Central memory CD4-positive, alpha-beta T cell (primary cell): ENCODE measurements around the gene MAN2B2.

ENCODE experiments used
- DNase-seq: peaks from one replicate; pipeline ENCODE4 v3.0.0; 2022

MAN2B2 gene

DNA sequence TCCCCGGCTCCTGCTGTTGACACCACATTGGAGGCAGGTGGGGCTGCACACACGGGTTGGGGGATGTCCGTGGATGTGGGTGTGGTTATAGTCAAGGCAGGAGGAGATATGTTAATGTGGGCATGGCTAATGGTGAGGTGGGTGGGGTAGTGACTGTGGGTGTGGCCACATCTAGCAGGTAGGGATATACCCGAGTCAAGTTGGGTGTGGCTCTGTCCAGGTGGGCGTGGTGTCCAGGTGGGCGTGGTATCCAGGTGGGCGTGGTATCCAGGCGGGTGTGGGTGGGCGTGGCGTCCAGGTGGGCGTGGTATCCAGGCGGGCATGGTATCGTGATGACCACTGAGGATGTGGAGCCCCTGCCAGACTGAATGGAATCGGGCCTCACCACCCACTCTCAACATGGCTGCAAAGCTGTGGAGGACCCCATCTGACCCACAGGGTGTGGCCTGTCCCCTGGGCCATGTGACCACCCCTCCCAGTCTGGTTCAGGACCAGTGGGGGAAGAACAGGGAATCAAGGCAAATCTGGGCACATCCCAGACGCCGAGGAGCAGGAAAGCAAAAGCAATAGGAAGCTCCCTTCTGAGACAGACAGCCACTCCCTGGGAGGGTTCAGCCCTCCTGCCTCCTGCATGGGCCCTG is 21.0 kb downstream of the MAN2B2 start:
- no peak for DNase-seq

DNA sequence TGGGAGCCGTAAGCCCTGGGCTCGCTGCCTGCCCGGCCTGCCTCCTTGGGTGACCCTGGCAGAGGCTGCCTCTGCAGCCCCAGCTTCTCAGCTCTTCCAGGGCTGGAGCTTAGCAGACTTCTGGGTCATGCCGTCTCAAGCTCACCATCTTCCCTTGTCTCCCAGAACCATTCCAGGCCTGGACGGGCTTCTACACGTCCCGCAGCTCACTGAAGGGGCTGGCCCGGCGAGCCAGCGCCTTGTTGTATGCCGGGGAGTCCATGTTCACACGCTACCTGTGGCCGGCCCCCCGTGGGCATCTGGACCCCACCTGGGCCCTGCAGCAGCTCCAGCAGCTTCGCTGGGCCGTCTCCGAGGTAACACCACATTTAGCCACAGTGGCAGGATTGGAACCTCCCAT is 22.0 kb downstream of the MAN2B2 start:
- no peak for DNase-seq

DNA sequence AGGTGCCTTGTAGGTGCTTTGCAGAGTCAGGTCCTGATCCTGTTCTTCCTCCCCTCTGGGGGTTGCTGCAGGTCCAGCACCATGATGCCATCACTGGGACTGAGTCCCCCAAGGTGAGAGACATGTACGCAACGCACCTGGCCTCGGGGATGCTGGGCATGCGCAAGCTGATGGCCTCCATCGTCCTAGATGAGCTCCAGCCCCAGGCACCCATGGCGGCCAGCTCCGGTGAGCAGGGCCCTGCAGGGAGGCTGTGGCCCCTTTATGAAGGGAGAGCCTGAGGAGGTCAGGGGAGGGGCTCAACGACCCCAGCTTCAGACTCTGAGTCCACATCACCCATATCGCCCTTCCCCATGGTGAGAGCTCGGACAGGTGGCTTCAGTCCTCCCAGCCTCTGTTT is 23.1 kb downstream of the MAN2B2 start:
- no peak for DNase-seq

DNA sequence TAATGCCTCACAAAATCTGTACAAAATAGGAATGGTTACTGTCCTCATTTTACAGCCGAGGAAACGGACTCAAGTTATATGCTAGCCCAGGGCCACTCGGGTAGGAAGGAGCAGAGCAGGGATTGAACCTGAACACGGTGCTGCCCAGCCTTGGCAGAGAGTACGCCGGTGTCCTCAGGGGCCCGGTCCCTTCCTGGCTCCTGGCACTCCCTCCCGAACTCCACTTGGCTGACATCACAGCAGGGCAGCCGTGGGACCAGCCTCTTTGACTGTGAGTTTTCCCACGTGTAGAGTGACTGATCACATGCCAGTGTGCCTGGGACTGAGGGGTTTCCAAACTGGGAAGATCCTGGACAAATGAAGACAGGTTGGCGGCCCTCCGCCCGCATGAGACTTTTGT is 23.7 kb downstream of the MAN2B2 start:
- DNase-seq, result no peak

DNA sequence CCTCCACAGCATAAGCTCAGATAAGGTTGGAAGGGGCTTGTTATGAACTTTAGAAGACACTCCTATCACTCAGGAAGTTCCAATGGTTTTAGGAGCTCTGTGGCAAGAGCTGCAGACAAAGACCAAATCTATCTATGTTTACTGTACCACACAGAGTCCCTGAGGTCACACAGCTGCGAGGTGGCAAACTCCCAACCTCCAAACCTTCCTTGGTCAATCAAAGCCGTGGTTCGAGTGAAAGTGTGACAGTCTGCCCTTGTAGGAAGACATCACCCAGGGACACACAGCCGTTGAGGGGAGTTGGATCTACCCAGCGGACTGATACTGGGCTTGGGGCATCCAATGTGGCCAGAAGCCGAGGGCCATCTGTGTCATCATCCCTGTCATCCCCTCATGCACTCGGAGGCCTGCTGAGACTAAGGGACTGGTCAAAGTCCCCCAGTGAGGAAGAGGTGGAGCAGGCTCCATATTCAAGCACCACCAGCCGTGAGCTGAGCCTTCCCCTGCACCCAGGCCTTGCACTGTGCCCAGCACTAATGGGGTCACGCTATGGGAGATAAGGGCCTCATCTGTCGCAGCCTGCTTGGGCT is 26.8 kb downstream of the MAN2B2 start:
- DNase-seq, result no peak

DNA sequence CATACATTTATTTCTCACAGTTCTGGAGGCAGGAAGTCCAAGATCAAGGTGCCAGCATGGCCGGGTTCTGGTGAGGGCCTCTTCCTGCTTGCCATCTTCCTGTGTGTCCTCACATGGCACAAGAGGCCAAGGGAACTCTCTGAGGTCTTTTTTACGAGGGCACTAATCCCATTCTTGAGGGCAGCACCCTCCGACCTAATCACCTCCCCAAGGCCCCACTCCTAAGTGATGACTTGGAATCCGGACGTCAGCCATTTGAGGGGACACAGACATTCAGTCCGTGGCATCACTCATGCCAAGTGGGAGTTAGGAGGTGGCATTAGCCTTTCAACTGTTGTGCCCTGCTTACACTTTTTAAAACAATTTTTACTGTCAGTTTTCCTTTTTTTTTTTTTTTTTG is 27.3 kb downstream of the MAN2B2 start:
- DNase-seq, result no peak

DNA sequence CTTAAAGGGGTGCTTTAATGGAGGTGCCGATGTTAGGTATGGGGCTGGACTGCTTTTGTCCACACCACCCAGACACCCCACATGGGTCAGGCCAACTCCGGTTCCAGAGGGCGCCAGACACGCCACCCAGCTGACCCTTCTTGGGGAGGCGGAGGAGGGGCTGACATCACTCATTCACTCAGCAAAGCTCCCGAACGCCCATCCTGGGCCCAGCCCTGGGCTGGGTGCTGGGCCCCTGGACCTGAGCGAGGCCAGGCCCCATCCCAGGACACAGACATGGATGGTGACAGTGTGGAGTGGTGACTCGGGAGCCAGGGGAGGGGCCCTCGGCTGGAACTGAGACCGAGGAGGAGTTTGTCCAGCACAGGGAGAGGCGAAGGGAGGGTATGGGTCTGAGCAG is 28.1 kb downstream of the MAN2B2 start:
- DNase-seq, result no peak

DNA sequence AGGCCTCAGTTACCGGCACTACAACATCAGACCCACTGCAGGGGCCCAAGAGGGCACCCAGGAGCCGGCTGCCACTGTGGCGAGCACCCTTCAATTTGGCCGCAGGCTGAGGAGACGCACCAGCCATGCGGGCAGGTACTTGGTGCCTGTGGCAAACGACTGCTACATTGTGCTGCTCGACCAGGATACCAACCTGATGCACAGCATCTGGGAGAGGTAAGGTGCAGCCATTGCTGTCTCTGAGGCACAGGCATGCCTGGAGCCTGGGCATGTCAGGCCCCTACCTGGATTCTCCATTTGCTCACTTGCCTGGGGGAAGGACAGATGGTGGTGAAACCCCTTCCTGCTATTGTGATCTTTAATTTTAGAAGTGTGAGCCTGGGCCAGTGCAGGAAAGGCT is 30.1 kb downstream of the MAN2B2 start:
- DNase-seq, result no peak

DNA sequence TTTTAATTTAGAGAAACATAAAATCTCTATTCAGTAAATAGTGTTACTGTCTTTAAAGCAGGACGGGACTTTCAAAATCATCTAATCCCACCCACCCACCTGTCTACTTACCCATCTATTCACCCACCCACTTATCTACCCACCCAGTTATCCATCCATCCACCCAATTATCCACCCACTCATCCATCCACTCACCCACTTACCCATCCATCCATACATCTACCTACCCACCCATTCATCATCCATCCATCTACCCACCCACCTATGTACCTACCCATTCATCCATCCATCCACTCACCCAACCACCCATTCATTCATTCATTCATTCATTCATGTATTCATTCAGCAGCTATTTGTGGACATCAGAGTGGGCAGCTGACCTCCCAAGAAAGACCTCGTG is 30.6 kb downstream of the MAN2B2 start:
- DNase-seq, result no peak

DNA sequence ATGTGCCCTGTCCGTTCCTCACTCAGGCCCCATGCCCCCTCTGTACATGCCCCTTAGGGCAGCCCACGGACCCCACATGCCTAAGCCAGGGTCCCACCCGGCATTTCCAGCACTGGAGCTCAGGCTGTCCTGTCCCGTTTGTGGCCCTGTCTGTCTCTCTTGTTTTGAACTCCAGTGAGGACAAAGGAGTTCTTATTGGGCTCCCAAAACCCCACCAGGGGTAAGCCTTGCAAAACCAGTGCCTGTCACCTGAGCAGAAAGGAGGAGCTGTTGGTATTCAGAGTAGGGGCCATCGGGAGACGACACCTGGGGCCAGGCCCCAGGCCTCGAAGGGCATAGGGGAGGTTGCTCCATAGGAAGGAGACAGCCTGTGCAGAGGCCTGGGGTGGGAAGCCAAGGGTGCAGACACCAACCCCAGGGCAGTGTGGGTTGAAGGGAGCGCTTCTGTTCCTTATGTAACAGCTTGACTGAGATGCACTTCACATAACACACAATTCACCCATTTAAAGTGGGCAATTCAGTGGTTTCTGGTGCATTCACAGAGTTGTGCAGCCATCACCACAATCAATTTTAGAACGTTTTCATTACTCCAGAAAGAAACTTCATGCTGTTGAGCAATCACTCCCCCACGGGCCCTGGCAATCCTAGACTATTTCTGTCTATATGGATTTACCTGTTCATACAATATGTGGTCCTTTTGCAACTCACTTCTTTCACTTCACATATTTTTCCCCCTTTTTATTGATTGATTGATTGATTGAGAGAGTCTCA is 31.7 kb downstream of the MAN2B2 start:
- DNase-seq, result no peak

DNA sequence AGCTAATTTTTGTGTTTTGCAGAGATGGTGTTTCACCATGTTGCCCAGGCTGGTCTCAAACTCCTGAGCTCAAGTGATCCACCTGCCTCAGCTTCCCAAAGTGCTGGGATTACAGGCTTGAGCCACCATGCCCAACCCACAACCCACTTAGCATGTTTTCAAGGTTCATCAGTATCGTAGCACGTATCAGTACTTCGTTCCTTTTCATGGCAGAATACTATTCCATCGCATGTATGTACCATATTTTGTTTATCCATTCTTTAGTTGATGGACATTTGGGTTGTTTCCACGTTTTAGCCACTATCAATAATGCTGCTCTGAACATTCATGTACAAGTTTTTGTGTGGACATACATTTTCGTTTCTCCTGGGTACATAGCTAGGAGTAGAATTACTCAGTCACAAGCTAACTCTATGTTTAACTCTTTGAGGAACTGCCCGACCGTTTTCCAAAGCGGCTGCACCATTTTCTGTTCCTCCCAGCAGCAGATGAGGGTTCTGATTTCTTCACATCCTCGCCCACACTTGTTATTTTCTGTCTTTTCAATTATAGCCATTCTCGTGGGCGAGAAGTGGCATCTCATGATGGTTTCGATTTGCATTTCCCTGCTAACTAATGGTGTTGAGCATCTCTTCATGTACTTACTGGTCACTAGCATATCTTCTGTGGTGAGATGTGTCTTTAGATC is 32.5 kb downstream of the MAN2B2 start:
- DNase-seq, result no peak

DNA sequence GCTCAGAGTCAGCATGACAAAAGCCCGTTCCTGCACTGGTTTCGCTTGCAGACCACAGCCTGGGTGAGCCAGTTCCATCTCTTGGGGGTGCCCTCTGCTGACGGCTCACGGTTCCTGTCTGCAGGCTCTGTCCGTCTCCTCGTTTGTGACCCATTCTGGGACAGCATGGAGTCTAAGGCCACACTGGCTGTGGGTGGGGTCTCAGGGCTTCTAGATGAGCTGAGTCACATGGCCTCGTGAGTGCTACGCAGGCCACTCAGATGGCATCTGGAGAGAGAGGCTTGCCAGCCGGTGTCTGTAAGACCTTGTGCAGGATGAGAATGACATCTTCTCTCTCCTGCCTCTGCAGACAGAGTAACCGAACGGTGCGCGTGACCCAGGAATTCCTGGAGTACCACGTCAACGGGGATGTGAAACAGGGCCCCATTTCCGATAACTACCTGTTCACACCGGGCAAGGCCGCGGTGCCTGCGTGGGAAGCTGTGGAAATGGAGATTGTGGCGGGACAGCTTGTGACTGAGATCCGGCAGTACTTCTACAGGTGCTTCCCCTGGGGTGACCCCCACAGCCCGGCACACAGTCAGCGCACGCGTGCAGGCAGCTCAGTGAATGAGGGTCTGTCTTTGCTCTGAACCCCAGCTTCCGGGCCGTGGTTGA is 33.9 kb downstream of the MAN2B2 start:
- DNase-seq, result no peak

DNA sequence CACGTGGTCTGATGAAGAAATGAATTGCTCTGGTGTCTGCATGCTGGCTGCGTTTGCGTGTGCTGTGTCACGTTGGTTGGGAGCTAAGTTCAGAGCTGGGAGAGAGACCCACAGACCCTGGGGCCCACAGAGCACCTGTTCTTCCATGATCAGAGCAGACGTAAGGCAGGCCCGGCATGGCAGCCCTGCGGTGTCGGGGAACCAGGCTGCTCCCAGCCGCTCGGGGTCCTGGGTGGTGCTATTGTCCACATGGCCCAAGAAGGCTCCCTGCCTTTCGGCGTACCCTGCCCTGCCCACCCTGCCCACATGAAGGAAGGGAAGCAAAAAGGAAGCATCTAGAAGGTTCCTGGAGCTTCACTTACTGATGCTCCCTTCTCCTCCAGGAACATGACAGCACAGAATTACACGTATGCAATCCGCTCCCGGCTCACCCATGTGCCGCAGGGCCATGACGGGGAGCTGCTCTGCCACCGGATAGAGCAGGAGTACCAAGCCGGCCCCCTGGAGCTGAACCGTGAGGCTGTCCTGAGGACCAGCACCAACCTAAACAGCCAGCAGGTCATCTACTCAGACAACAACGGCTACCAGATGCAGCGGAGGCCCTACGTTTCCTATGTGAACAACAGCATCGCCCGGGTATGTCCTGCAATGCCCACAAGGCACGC is 34.6 kb downstream of the MAN2B2 start:
- no peak for DNase-seq

DNA sequence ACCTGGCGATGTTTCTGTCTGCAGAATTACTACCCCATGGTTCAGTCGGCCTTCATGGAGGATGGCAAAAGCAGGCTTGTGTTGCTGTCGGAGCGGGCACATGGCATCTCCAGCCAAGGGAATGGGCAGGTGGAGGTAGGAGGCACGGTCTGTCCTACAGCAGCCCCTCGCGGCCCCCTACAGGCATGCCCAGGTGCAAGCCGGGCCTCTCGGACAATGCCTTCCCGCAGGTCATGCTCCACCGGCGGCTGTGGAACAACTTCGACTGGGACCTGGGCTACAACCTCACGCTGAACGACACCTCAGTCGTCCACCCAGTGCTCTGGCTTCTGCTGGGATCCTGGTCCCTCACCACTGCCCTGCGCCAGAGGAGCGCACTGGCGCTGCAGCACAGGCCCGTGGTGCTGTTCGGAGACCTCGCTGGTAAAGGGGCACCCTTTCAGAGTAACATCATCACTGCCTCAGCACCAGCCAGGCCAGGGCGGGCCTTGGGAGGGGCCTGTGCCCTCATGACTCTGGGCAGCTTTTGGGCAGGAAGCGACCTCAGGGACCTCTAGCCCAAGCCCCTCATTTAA is 36.0 kb downstream of the MAN2B2 start:
- no peak for DNase-seq

DNA sequence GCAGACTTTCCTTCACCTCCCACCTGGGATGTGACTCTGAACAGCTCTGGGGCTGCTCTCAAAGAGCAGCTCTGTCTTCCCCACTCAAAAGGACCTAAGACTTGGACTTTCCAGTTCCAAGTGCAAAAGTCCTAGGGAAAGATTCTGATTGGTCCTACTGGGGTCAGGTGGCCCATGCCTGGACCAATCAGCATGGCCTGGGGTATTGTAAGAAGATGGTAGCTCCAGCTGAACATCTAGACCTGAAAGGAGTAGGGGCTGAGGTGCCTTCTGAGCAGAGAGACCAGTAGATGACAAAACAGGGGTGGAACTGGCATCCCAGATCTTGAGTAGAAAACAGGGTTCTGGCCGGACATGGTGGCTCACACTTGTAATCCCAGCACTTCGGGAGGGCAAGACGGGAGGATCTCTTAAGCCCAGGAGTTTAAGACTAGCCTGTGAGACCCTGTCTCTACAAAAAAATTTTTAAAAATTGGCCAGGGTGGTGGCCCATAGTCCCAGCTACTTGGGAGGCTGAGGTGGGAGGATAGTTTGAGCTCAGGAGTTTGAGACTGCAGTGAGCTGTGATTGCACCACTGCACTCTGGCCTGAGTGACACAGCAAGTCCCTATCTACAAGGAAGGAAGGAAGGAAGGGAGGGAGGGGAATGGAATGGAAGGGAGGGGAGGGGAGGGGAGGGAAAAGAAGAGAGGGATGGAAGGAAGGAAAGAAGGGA is 38.1 kb downstream of the MAN2B2 start:
- no peak for DNase-seq

DNA sequence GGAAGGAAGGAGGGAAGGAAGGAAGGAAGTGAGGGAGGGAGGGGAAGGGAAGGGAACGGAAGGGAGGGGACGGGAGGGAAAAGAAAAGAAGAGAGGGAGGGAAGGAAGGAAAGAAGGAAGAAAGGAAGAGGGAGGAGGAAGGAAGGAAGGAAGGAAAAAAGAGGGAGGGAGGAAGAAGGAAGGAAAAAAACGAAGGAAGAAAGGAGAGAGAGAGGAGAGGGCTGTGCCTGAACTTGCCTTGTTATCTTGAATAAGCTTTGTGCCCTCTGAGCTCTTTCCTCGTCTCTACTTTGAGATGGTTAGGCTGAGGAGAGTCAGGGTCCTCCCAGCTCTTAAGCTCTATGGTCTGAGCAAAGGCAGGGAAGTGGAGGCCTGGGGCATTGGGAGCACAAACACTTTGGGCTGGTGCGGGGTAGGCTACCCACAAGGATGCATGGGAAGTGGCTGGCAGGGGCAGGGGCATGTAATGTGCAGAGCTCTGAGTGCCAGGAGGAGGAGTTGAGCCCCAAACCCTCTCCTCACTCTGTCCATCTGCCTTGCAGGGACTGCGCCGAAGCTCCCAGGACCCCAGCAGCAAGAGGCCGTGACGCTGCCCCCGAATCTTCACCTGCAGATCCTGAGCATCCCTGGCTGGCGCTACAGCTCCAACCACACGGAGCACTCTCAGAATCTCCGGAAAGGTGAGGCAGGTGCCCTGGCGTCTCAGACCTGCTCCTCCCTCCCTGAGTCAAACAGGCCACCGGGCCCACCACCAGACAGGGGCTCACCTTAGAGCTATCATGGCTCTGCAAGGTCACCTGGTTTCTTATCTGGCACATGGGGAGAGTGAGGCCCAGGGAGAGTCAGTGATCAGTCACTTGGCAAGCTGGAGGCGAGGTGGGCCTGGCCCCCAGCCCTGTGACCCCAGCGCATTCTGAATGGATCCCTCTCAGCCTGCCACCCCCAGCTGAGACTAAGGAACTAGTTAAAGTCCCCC is 39.0 kb downstream of the MAN2B2 start:
- no peak for DNase-seq

DNA sequence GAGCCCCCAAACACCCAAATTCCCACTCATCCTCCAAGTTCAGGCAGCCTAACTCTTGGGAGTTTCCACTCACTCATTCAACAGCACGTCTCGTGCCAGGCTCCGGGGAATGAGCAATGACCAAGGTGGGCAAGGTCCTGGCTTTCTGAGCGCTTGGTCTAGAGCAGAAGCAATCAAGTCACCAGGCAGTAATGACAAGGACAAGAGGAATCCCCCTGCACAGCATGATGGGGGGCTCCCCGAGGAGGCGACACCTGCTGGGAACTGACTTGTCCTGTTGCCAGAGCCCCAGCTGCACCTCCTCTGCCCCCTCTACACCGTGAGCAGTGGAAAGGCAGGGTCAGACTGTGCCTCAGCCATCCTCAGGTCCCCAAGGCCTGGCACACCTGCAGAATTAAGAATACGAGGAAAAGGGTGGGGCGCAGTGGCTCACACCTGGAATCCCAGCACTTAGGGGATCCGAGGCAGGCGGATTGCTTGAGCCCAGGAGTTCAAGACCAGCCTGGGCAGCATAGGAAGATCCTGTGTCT is 39.8 kb downstream of the MAN2B2 start:
- no peak for DNase-seq

DNA sequence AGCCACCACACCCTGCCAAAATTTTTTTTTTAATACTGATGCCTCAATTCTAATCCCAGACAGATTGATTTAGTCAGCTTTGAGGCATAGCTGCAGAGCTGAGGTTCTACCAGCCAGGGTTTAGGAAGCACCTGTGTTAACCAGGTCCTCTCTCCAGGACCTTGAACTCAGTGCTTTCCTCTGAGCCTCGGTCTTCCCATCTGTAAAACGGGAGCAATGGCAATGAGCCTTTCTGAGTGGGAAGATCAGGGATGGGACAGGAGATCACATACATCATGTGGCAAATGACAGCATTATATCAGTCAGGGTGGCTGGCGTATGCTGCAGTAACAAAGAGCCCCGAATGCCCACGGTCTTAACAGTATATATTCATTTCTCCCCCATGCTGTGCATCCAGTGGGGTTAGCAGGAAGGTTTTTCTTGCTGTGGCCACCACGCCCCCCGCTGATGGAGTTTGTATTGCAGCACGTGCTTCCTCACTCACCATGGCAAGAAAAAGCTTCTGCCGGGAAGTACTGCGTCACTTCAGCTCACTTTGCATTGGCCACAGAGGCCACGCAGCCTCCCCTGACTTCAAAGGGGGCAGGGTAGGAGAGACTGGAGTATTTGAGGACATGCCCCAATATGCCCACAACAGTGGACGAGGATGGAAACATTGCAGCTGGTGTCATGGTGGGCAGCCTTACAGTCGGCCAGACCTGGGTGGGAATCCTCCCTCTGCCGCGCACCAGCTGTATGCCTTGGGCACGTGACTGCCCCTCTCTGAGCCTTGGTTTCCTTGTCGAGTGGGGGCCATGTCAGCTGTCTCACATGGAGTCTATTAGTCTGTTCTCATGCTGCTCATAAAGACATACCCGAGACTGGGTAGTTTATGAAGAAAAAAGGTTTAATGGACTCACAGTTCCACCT is 41.4 kb downstream of the MAN2B2 start:
- DNase-seq, result no peak

DNA sequence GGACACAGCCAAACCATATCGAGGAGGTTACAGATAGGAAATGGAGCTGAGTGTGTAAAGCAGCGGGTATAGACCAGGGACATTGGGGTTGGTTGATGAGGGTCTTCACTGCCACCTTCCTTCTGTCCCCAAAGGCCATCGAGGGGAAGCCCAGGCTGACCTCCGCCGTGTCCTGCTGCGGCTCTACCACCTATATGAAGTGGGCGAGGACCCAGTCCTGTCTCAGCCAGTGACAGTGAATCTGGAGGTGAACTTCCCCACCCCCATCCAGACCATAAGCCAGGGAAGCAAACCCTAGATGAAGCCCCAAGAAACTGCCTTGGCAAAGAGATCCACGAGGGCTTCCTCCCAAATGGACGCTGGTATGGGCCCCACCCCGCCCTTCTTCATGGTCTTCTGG is 42.3 kb downstream of the MAN2B2 start:
- DNase-seq, result no peak
